K562 (cell line): ENCODE results near the gene RFC2. TPM values are rescaled to one million over a fixed set of nuclear protein-coding genes. Genes with fewer than 3 reads are reported as not detected.
A peak's percentile ranks its signal among the peaks of the same experiment; 100 is the strongest.

ENCODE experiments used
- AFF4 ChIP-seq: sonication (generic); formaldehyde crosslinking; IDR thresholded peaks from 2 replicates; pipeline ENCODE4 v1.8.0; 2023; ENCODE audit warnings: mild to moderate bottlenecking, missing genetic modification reagents
- BCL6 ChIP-seq: fragments of 250-450 bp; sonication (Bioruptor Pico); IDR thresholded peaks from 2 replicates; pipeline ENCODE4 v1.4.0; 2020
- DACH1 ChIP-seq: fragments of 450-650 bp; IDR thresholded peaks from 2 replicates; pipeline ENCODE4 v1.6.1; 2018; ENCODE audit not compliant: partially characterized antibody
- FOS ChIP-seq: IDR thresholded peaks from 3 replicates; pipeline ENCODE4 v1.6.1; 2011; ENCODE audit not compliant: insufficient read length; ENCODE audit errors: extremely low read depth
- HINFP ChIP-seq: fragments of 450-650 bp; conservative IDR thresholded peaks from 2 replicates; pipeline ENCODE4 v1.6.1; 2016; ENCODE audit warnings: missing genetic modification characterization, low read depth, mild to moderate bottlenecking, control low read depth, missing compliant biosample characterization
- MCM7 ChIP-seq, 2 experiments: fragments of 450-650 bp; IDR thresholded peaks; 2 replicates each; pipeline ENCODE4 v1.6.1; 2016 to 2018
- NCOA6 ChIP-seq: fragments of 450-650 bp; IDR thresholded peaks from 2 replicates; pipeline ENCODE4 v1.6.1; 2017; ENCODE audit warnings: mild to moderate bottlenecking
- RBM17 ChIP-seq: fragments of 200-400 bp; formaldehyde crosslinking; IDR thresholded peaks from 2 replicates; pipeline ENCODE4 v1.6.1; 2017; ENCODE audit warnings: low read depth, mild to moderate bottlenecking, low read length, borderline replicate concordance
- SMAD4 ChIP-seq: fragments of 250-450 bp; sonication (Bioruptor Pico); conservative IDR thresholded peaks from 2 replicates; pipeline ENCODE4 v1.8.0; 2021; ENCODE audit warnings: inconsistent platforms, mild to moderate bottlenecking, moderate library complexity
- TCF3 ChIP-seq: sonication (generic); formaldehyde crosslinking; IDR thresholded peaks from 2 replicates; pipeline ENCODE4 v1.4.0; 2020; ENCODE audit warnings: mild to moderate bottlenecking, missing genetic modification reagents
- ZFP30 ChIP-seq: fragments of 250-450 bp; sonication (Bioruptor Pico); IDR thresholded peaks from 2 replicates; pipeline ENCODE4 v1.8.0; 2022; ENCODE audit warnings: moderate library complexity, mild to moderate bottlenecking, inconsistent platforms, borderline replicate concordance
- ZNF165 ChIP-seq: fragments of 250-450 bp; sonication (Bioruptor Pico); IDR thresholded peaks from 2 replicates; pipeline ENCODE4 v1.4.0; 2020; ENCODE audit warnings: borderline replicate concordance
- ZNF217 ChIP-seq: sonication (generic); formaldehyde crosslinking; IDR thresholded peaks from 2 replicates; pipeline ENCODE4 v1.8.0; 2022; ENCODE audit warnings: mild to moderate bottlenecking, missing genetic modification reagents
- ZNF224 ChIP-seq: sonication (generic); formaldehyde crosslinking; IDR thresholded peaks from 2 replicates; pipeline ENCODE4 v1.8.0; 2022; ENCODE audit warnings: mild to moderate bottlenecking, missing genetic modification reagents
- ZNF324 ChIP-seq: fragments of 250-450 bp; sonication (Bioruptor Pico); IDR thresholded peaks from 2 replicates; pipeline ENCODE4 v1.4.0; 2020; ENCODE audit warnings: mild to moderate bottlenecking
- ZNF699 ChIP-seq: fragments of 250-450 bp; sonication (Bioruptor Pico); IDR thresholded peaks from 2 replicates; pipeline ENCODE4 v1.8.0; 2021; ENCODE audit warnings: mild to moderate bottlenecking, moderate library complexity; ENCODE audit not compliant: insufficient replicate concordance
- ZNF785 ChIP-seq: fragments of 250-450 bp; sonication (Bioruptor Pico); IDR thresholded peaks from 2 replicates; pipeline ENCODE4 v1.4.0; 2020; ENCODE audit warnings: mild to moderate bottlenecking
- polyA plus RNA-seq, 8 experiments: library from polyadenylated mRNA; depleted of rRNA in 4 of 8; stranded (reverse) in 5 of 8; unstranded in 3 of 8; fragments of >200 nt; fragmentation: Nextera tagmentation in 2 of 8; fragmentation: Illumina TruSeq in 1 of 8; extraction: Ambion mirVana in 2 of 8; extraction: Trizol in 1 of 8; gene quantifications; 2 replicates each; pipeline versions ENCODE4 v1.2.1 to v1.2.3, GENCODE V29; 2011 to 2014; ENCODE audit warnings: inconsistent platforms in 1 of 8, missing spikeins in 1 of 8
- total RNA-seq, 7 experiments: library from RNA; depleted of rRNA in 6 of 7; stranded (reverse); fragments of >200 nt in 6 of 7; fragmentation: Illumina TruSeq in 2 of 7; extraction: Trizol in 2 of 7; gene quantifications; 2 replicates each; pipeline versions ENCODE4 v1.2.1 to v1.2.3, GENCODE V29; 2011 to 2021; ENCODE audit warnings: low replicate concordance in 1 of 7
- TF ChIP-seq, protein P1 (sequence below): sonication (generic); formaldehyde crosslinking; IDR thresholded peaks from 2 replicates; pipeline ENCODE4 v1.8.1; 2023; ENCODE audit warnings: mild to moderate bottlenecking, missing genetic modification reagents
- TF ChIP-seq, protein P2 (sequence below): sonication (generic); formaldehyde crosslinking; IDR thresholded peaks from 2 replicates; pipeline ENCODE4 v1.8.0; 2022; ENCODE audit warnings: mild to moderate bottlenecking, missing genetic modification reagents
- TF ChIP-seq, protein P3 (sequence below): IDR thresholded peaks from 2 replicates; pipeline ENCODE4 v1.6.1; 2014; ENCODE audit warnings: antibody characterized with exemption

RFC2 gene
- total and polyA plus RNA-seq, 9 of the 15 experiments (the other 6 are each of a cell fraction or from before 2014, with no cell fraction given), result 32.5 to 161 (median 102) TPM

DNA sequence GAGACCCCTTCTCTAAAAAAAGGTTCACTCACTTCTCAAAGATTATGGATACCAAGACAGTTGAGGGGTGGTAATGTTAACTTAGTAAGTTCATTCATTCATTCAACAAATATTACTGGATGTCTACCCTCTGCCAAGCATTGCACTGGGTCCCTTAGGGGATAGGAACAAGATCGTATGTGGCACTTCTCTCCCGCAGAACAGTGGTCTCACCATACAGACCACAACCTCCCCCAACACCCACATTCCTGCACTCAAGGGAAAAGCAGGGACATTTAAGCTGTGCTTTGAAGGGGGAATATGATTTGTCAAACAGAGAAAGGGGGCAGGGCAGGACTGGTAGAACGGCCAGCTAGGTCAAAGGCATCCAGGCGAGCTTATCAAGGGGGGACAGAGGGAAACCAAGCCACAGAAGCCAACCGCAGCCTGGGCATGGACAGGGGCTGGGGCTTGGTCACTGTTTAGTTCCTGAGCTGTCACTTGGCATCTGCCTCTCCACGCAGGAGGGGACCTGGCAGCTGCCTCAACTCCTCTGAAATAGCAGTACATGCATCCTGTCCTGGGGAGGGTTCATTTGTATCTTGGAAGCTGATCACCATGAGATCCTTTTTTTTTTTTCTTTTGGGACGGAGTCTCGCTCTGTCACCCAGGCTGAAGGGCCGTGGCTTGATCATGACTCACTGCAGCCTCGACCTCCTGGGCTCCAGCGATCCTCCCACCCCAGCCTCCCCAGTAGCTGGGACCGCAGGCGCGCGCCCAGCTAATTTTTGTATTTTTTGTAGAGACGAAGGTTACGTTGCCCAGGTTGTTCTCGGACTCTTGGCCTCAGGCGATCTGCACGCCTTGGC lies 34.1 kb upstream of the RFC2 start (continued):
- TF ChIP-seq ZNF699 (CRISPR knock-in tag) (no peak), DACH1 (no peak), TCF3 (peak; percentile 67), SMAD4 (CRISPR knock-in tag) (no peak), ZNF324 (no peak), MCM7 (IDR thresholded peaks at IDR 0.05) (no peak), FOS (no peak), NCOA6 (no peak), BCL6 (CRISPR knock-in tag) (no peak), ZNF785 (CRISPR knock-in tag) (no peak), AFF4 (CRISPR knock-in tag) (0 out of 2 replicates have a peak, but pooled peaks have one; percentile 24), HINFP (tag) (no peak), ZFP30 (no peak), RBM17 (no peak), ZNF217 (CRISPR knock-in tag) (no peak), ZNF224 (no peak), ZNF165 (no peak)
- TF ChIP-seq, protein P1, sequence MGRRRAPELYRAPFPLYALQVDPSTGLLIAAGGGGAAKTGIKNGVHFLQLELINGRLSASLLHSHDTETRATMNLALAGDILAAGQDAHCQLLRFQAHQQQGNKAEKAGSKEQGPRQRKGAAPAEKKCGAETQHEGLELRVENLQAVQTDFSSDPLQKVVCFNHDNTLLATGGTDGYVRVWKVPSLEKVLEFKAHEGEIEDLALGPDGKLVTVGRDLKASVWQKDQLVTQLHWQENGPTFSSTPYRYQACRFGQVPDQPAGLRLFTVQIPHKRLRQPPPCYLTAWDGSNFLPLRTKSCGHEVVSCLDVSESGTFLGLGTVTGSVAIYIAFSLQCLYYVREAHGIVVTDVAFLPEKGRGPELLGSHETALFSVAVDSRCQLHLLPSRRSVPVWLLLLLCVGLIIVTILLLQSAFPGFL, result no peak
- TF ChIP-seq, protein P2, sequence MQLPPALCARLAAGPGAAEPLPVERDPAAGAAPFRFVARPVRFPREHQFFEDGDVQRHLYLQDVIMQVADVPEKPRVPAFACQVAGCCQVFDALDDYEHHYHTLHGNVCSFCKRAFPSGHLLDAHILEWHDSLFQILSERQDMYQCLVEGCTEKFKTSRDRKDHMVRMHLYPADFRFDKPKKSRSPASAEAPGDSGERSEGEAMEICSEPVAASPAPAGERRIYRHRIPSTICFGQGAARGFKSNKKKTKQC (CRISPR knock-in tag), result no peak
- TF ChIP-seq, protein P3, sequence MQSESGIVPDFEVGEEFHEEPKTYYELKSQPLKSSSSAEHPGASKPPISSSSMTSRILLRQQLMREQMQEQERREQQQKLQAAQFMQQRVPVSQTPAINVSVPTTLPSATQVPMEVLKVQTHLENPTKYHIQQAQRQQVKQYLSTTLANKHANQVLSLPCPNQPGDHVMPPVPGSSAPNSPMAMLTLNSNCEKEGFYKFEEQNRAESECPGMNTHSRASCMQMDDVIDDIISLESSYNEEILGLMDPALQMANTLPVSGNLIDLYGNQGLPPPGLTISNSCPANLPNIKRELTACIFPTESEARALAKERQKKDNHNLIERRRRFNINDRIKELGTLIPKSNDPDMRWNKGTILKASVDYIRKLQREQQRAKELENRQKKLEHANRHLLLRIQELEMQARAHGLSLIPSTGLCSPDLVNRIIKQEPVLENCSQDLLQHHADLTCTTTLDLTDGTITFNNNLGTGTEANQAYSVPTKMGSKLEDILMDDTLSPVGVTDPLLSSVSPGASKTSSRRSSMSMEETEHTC, result no peak
